ENCODE results near the gene CCDC127.
"Not testable (repeated sequence)": the region's sequence is repeated elsewhere in the genome, so short reads cannot be mapped to it uniquely, and the experiment has no call there.

CCDC127 gene, protein sequence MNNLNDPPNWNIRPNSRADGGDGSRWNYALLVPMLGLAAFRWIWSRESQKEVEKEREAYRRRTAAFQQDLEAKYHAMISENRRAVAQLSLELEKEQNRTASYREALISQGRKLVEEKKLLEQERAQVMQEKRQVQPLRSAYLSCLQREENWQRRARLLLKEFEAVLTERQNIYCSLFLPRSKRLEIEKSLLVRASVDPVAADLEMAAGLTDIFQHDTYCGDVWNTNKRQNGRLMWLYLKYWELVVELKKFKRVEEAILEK

DNA sequence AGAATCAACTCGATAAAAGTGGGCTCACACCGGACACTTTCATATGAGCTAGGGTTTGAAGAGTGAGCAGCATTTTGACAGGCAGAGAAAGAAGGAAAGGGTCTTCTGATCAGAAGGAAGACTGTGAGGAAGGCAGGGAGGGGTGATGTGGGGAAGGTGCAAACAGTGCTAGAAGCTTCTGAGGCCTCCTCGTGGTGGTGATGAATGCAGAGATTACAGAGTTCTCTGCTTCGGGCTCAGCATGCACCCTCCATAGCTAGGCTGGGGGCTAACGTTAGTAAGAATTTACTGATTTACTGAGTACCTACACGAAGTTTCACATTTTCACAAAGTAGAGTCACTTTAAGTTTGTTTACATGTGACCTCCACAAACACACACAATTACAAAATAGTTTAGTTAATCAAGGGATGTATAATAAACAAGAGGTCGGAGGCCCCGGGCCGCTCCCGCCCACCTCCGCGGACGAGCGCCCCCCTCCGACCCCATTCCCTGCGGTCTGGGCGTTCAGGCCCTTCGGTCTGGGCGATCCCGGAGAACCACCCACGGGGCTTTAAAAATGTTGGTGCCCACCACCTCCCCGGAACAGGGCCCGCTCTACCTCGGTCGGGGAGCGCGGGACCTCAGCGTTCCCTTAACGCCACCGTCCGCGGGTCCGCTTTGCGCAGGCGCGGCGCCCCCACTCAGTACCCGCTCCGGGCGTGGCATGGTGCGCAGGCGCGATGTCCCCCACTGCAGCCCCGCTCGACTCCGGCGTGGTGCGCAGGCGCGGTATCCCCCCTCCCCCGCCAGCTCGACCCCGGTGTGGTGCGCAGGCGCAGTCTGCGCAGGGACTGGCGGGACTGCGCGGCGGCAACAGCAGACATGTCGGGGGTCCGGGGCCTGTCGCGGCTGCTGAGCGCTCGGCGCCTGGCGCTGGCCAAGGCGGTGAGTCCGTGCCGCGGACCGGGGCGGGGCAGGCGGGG, at the start of gene CCDC127, which contains the start of gene SDHA:
TSS of gene CCDC127 (minus strand) at position 660 of the 963 bp plus-strand sequence. CDS start 1,304 bp downstream, outside the sequence.
TSS of gene SDHA (plus strand) at position 827 of the 963 bp plus-strand sequence. CDS start at position 863, 36 bp downstream.
- DNase-seq (ENCODE audit: low read depth), result peak; percentile 90

DNA sequence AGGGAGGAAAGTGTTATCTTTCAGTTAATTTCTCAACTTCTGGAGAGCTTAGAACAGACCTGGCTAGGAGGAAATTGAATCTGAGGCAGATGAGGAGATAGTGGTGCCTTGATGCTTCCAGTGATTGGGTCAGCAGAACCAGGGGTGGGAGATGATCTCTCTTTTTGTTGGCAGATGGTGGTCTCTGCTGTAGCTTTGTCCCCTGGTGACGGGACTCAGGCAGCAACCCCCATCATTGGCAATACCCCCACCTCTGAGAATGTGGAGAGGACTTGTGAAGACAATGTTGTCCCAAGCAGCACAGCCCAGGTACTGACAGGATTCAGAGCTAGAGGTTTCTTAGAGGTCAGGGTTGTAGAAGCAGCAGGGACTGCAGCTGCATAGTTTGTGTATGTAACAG, 49.8 kb upstream of the CCDC127 start:
- no peak for DNase-seq (ENCODE audit: low read depth)

DNA sequence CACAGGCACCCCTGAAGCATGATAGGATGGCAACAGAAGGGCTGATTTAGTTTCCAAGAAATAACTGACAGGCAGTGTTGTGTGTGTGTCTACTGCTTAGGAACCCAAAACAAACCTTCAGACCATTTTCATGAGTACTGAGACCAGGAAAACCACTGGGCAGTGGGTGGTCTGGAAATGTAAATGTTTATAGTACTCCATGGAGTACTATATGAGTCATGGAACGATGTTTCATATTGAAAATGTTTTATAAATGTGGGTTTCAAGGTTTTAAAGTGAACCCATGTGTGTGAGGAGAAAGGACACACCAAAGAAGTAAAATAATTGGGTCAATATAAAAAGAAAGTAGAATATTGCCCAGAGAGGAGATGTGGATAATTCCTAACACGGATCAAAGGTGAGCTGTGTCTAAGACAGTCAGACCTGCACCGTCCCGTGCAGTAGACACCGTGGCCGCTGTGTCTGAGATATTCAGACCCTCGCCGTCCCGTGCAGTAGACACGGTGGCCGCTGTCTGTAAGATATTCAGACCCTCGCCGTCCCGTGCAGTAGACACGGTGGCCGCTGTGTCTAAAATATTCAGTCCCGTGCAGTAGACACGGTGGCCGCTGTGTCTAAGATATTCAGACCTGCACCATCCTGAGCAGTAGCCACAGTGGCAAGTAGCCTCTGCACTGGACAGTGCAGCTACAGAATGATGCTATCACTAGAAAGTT, 48.5 kb upstream of the CCDC127 start:
- not testable (repeated sequence) for DNase-seq (ENCODE audit: low read depth)

DNA sequence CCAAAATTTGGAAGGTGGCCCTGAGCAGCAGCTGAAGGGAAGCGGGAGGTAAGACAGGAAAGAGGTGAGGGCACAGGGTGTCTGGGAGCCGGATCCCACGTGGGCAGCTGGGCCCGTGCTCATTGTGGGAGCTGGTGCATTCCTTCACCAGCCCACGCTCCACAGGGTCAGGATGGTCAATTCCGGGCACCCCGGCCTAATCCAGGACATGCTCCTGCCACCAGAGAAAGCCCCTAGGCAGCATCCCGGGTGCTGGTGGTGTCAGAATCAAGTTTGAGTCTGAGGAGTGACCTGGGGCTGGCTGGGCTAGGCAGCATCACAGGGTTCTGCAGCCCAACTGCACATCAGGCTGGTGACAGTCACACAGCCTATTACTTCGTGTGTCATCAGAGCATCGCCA, 46.4 kb upstream of the CCDC127 start:
- no peak for DNase-seq (ENCODE audit: low read depth)

DNA sequence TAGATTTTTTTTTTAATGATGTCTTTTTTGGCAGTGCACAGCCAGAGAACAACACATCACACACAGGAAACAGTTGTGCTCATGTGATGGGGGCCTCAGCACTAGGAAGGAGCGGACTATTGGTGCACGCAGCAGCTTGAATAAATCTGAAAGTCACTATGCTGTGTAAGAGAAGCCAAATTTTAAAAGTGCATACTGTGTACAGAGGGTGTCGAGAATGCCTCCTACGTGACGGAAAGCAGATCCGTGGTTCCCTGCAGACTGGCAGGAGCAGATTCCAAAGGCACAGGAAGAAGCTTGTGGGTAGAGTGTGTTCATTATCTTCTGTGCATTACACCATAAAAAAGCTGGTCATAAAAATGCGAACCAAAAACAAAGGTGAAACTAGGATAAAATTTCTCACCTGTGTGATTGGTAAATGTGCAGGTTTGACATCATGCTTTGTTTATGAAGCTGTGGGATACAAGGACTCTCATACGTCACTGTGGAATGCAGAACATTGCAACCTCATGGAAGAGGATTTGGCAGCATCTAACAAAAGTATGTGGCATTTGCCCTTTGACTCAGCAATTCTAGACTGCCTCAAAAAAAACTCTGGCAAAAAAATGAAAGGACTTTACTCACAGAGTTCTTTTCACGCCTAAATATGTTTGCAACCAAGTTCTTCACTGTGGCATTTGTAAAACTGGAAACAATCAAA, 45.5 kb upstream of the CCDC127 start:
- not testable (repeated sequence) for DNase-seq (ENCODE audit: low read depth)

DNA sequence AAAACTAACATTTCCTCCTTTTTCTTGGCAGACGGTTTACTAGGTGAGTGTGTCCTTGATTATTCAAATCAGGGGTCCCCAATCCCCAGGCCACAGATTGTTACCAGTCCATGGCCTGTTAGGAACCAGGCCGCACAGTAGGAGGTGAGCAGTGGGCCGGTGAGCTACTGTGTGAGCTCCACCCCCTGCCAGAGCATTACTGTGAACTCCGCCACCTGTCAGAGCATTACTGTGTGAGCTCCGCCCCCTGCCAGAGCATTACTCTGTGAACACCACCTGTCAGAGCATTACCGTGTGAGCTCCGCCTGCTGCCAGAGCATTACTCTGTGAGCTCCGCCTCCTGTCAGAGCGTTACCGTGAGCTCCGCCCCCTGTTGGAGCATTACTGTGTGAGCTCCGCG, 39.2 kb upstream of the CCDC127 start:
- DNase-seq (ENCODE audit: low read depth), result no peak

DNA sequence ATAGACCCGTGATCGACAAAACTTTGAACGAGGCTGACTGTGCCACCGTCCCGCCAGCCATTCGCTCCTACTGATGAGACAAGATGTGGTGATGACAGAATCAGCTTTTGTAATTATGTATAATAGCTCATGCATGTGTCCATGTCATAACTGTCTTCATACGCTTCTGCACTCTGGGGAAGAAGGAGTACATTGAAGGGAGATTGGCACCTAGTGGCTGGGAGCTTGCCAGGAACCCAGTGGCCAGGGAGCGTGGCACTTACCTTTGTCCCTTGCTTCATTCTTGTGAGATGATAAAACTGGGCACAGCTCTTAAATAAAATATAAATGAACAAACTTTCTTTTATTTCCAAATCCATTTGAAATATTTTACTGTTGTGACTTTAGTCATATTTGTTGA, 38.4 kb upstream of the CCDC127 start:
- not testable (repeated sequence) for DNase-seq (ENCODE audit: low read depth)

DNA sequence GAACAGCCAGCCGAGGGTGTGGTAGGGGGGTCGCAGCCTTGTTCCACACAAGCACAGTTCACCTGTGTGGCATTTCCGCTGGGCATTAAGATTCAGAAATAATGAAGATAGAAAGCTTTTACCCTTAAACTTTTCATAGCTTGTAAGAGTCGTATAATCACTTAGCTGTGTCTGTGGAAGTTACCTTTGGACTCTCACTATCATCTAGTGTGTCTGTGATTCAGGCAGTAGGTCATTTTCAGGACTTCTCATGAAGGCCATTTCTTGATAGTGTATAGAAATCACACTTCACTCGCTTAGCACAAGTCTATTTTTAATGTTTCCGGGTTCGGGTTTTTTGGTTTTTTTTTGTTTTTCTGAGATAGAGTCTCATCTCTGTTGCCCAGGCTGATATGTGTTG, 37.2 kb upstream of the CCDC127 start:
- not testable (repeated sequence) for DNase-seq (ENCODE audit: low read depth)

DNA sequence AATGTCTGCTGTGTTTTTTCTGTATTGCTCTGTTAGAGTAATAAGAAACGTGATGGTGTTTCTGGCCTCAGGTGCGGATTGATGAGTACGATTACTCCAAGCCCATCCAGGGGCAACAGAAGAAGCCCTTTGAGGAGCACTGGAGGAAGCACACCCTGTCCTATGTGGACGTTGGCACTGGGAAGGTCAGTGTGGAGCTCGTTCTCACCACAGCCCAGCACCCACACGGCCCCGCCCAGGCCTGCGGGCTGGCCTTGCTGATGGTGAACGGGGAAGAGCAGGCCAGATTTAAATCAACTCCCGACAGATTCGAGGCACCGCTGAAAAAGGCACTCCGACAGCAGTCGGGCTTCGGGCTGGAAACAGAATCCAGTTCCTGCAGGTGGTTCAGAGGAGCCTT, 36.4 kb upstream of the CCDC127 start:
- DNase-seq (ENCODE audit: low read depth), result not testable (repeated sequence)

DNA sequence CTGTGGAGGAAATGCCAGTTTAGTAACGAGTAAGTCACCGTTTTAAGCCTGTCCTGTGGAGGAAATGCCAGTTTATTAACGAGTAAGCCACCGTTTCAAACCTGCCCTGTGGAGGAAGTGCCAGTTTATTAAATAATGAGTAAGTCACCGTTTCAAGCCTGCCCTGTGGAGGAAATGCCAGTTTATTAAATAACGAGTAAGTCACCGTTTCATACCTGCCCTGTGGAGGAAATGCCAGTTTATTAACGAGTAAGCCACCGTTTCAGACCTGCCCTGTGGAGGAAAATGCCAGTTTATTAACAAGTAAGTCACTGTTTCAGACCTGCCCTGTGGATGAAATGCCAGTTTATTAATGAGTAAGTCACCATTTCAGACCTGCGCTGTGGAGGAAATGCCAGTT, 34.6 kb upstream of the CCDC127 start:
- no peak for DNase-seq (ENCODE audit: low read depth)

DNA sequence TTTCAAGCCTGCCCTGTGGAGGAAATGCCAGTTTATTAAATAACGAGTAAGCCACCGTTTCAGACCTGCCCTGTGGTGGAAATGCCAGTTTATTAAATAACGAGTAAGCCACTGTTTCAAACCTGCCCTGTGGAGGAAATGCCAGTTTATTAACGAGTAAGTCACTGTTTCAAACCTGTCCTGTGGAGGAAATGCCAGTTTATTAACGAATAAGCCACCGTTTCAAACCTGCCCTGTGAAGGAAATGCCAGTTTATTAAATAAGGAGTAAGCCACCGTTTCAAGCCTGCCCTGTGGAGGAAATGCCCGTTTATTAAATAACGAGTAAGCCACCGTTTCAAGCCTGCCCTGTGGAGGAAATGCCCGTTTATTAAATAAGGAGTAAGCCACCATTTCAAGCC, 34.0 kb upstream of the CCDC127 start:
- DNase-seq (ENCODE audit: low read depth), result not testable (repeated sequence)

DNA sequence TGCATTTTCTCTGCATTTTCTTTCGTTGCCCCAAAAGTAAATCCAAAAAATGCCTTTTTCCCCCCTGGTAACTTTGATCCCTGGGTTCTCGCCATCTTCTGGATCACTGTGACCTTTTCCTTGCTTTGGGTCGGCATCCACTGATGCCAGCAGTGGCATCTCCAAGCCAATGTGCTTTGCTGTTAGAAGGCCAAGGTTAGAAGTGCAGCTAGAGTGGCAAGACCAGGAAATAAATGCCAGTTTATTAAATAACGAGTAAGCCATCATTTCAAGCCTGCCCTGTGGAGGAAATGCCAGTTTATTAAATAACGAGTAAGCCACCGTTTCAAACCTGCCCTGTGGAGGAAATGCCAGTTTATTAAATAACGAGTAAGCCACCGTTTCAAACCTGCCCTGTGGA, 33.6 kb upstream of the CCDC127 start:
- not testable (repeated sequence) for DNase-seq (ENCODE audit: low read depth)

DNA sequence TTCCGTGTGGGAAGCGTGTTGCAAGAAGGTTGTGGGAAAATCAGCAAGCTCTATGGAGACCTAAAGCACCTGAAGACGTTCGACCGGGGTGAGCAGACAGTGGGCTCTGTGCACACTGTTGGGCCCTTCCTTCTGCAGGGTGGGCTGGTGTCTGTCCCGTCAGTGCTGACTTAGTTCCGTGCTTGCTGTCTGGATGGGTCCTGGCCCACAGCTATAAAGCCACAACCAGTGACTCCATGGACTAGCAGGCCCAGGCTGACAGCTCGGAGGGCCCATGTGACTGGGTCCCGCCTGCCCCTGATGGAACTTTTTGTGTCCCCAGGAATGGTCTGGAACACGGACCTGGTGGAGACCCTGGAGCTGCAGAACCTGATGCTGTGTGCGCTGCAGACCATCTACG, 33.1 kb upstream of the CCDC127 start:
- not testable (repeated sequence) for DNase-seq (ENCODE audit: low read depth)

DNA sequence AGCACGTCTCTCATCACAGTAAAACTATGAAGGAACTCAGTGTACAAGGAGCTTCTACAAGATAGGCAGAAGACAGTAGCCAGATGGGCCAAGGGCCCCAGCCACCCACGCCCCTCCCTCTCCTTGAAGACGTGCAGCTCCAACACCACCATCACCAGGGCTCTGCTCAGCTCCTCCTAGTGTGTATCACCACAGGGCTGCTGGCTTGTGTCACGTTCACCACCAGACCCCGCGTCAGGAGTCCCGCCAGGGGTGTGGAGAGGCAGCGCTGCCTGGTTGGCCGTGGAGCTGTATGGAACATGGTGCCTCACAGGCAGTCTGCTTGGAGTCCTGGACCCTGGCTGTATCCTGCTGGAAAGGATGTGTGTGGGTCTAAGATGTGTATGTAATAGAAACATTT, 32.4 kb upstream of the CCDC127 start:
- DNase-seq (ENCODE audit: low read depth), result not testable (repeated sequence)

DNA sequence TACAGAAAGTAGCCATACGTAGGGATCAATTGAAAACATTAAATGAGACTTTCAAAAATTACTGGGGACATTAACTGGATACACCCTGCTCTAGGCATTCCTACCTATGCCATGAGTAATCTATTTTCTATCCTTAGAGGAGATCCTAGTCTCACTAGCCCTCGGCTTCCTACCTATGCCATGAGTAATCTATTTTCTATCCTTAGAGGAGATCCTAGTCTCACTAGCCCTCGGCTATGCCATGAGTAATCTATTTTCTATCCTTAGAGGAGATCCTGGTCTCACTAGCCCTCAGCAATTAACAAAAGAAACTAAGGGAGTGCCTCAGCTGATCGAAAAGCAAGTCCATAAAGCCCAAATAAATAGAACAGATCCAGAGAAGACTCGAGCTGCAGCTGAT, 27.8 kb upstream of the CCDC127 start:
- DNase-seq (ENCODE audit: low read depth), result not testable (repeated sequence)

DNA sequence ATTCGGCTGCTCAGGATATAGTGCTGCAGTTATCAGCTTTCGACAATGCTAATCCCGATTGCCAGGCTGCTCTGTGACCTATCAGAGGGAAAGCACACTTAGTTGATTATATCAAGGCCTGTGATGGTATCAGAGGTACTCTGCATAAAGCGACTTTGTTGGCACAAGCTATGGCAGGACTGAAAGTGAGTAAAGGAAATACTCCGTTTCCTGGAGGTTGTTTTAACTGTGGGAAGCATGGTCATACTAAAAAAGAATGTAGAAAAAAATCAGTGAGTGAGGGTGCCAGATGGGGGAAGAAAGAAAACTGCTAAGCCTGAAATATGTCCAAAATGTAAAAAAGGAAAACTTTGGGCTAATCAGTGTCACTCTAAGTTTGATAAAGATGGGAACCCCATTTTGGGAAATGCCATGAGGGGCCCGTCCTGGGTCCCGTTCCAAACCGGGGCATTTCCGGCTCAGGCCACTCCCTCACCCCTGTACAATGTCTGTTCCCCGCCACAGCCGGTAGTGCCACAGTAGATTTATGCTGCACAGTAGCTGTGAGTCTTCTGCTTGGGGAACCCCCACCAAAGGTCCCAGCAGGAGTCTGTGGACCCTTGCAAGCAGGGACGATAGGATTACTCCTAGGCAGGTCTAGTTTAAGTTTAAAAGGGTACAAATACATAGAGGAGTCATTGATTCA, 25.9 kb upstream of the CCDC127 start:
- DNase-seq (ENCODE audit: low read depth), result not testable (repeated sequence)

DNA sequence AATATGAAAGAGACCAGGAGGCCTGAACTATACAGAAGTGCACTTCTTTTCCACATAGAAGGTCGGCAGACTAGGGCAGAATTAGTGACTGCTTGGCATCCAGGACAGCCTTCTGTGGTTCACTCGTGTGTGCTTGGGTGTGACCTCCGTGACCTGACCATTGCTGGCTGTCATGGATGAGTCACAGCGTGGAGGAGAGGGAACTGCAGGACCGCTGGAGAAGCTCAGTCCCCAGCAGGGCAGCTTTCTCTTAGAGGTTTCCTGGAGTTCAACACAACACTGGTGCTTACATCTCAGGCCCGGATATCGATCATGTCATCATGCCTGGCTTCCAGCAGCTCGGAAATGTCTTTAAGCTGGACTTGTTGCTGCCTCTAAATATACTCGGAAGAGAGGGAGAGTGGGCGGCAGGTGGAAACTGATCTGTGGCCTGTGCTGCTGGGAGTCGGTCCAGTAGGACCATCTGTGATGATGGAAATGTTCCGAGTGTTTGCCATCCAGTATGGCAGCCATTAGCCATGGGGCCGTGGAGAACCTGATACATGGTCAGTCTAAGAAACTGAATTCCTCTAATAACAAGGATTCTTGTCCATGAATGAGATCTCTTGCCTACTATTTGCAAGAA, 23.2 kb upstream of the CCDC127 start:
- not testable (repeated sequence) for DNase-seq (ENCODE audit: low read depth)

DNA sequence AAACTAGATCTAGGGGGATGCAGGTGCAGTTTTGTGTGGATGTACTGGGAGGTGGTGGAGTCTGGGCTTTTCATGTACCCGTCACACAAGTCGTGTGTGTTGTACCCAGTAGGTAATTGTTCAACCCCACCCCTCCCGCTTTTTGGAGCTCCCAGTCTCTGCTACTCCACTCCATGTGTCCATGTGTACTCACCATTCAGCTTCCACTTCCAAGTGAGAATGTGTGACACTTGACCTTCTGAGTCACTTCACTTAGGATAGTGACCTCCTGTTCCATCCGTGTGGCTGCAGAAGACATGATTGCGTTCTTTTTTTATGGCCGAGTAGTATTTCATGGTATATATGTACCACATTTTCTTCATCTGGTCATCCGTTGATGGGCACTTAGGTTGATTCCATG, 22.6 kb upstream of the CCDC127 start:
- not testable (repeated sequence) for DNase-seq (ENCODE audit: low read depth)

DNA sequence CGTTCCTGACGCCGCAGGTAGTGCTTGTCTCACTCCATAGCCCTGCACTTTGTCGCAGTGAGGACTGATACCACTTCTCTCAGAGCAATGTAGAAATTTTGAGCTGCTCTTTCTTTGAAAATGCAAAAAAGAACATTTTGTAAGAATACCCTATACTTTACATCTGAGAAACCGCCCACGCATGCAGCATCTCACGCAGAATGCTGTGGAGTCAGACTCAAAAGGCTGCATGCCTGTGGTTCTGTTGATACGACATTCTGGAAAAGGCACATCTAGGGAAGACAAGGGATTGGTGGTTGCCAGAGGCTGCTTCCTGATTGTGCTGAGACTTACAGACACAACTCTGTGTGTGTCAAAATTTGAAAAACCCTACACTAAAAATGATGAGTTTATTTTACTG, 20.0 kb upstream of the CCDC127 start:
- DNase-seq (ENCODE audit: low read depth), result not testable (repeated sequence)

DNA sequence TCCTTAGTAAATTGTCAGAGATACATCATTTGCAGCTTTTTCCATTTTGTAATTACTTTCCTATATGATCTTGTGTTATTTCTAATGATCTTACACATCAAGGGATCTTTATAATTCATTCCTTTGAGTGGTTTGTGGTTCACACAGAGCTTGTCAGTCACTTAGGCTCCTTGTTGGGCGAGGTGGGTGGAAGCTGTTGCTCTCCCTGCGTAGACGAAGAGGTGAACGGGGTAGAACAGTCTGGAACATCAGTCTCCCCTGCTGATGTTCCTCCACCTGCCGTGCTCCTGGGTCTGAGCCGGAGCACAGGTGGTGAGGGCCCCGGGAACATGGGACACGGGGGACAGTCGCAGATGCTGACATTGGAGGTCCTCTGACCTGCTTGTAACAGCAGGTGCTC, 17.6 kb upstream of the CCDC127 start:
- not testable (repeated sequence) for DNase-seq (ENCODE audit: low read depth)

DNA sequence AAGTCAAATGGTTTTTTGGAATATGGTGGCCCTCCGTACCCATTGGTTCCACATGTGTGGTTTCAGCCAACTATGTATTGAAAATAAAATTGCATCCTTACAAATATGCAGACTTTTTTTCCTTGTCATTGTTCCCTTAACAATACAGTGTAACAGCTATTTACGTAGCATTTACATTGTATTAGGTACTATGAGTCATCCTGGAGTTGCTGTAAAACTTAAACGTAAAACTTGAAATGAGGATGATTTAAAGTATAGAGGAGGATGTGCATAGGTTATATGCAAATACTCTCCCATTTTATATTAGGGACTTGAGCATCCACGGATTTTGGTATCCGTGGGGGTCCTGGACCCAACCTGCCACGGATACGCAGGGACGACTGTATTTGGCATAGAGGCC, 16.5 kb upstream of the CCDC127 start:
- no peak for DNase-seq (ENCODE audit: low read depth)
